Measurements from ENCODE around the gene ADORA1. TPM values are rescaled to one million over a fixed set of nuclear protein-coding genes. Genes with fewer than 3 reads are reported as not detected.

The ADORA1 gene
- total and polyA plus RNA-seq, 2 of the 13 experiments (the other 11 are each of a cell fraction or from before 2014, with no cell fraction given), result 0.11 TPM; not detected in 1

DNA sequence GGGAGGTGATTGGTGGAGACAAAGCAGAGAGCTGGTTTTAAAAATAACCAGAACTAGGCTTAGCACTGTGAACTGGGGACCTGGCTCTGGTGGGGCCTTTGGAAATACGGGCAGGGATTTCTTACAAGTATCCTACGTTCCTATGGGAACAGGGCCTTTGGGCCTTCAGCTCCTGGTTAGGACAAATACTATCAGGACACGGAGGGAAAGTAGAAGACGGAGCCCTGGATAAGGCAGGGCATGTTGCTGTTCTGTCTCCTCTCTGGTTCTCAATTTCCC, 36.4 kb upstream of the ADORA1 start (continued):
- no peak for TF ChIP-seq FUBP1 (CRISPR knock-in tag; IDR thresholded peaks at IDR 0.05; ENCODE audit: borderline replicate concordance)
- no peak for TF ChIP-seq ZFY (CRISPR knock-in tag; IDR thresholded peaks at IDR 0.05)
- no peak for TF ChIP-seq HNF4A (CRISPR knock-in tag; IDR thresholded peaks at IDR 0.05)
- TF ChIP-seq CERS6 (CRISPR knock-in tag; IDR thresholded peaks at IDR 0.05), result no peak
- no peak for TF ChIP-seq HNRNPLL (IDR thresholded peaks at IDR 0.05; ENCODE audit: low read depth, low read length, poor library complexity, severe bottlenecking)
- no peak for TF ChIP-seq ZBTB1 (CRISPR knock-in tag; IDR thresholded peaks at IDR 0.05; ENCODE audit: borderline replicate concordance)
- no peak for TF ChIP-seq ZNF280B (CRISPR knock-in tag; IDR thresholded peaks at IDR 0.05; ENCODE audit: borderline replicate concordance)
- no peak for TF ChIP-seq RFX1 (IDR thresholded peaks at IDR 0.05)
- TF ChIP-seq ZNF263 (CRISPR knock-in tag; IDR thresholded peaks at IDR 0.05), result no peak

- BruUV-seq (replicated peaks), result no TSS peak
- no peak for FAIRE-seq
Observed at GRCh38 chr1:203091761-203092330, 35.7 kb upstream of the ADORA1 start.

More at GRCh38 chr1:203091761-203092330, 35.7 kb upstream of the ADORA1 start:
- ATAC-seq, result no peak
- peaks cover 13% of the 10 kb centered on the region; the same call in 1 of the 2 replicates for H3K9me3 ChIP-seq (ENCODE audit: low read length)
- 30% methylated on average over 6 of the region's 6 CpGs for WGBS (ENCODE audit: low lambda C conversion rate)
- no peak overlapping the region for H2AFZ ChIP-seq (ENCODE audit: low read length)
- peaks cover 3 to 5% of the 10 kb centered on the region in 2 experiments; a peak in 3 of 5 replicates for H3K27me3 ChIP-seq (ENCODE audit: control insufficient read depth in 1 of 2, insufficient read depth in 2 of 2, low read length in 2 of 2)
- H3K27ac ChIP-seq (ENCODE audit: extremely low read length, insufficient read depth, low read length), result no peak overlapping the region
- H3K4me3 ChIP-seq (replicated peaks in 1 of 3; ENCODE audit: insufficient read depth in 1 of 3, low read depth in 2 of 3, low read length in 3 of 3), result no peak overlapping the region
- DNase-seq (ENCODE audit: low spot score), result no peak
- TF ChIP-seq NAIF1 (CRISPR knock-in tag; IDR thresholded peaks at IDR 0.05; ENCODE audit: borderline replicate concordance) (no peak), NFE2 (CRISPR knock-in tag; IDR thresholded peaks at IDR 0.05) (no peak), ATM (IDR thresholded peaks at IDR 0.05; ENCODE audit: borderline replicate concordance) (no peak)
- TF ChIP-seq, protein P1, sequence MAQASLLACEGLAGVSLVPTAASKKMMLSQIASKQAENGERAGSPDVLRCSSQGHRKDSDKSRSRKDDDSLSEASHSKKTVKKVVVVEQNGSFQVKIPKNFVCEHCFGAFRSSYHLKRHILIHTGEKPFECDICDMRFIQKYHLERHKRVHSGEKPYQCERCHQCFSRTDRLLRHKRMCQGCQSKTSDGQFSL (CRISPR knock-in tag; IDR thresholded peaks at IDR 0.05), result no peak
- TF ChIP-seq, protein P2, sequence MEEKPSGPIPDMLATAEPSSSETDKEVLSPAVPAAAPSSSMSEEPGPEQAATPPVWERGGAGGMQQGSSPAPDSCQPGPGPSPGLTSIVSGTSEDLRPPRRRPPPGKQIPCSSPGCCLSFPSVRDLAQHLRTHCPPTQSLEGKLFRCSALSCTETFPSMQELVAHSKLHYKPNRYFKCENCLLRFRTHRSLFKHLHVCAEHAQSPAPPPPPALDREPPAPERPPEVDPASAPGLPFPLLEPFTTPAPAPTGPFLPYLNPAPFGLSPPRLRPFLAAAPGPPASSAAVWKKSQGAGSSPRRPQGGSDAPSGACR (CRISPR knock-in tag; IDR thresholded peaks at IDR 0.05), result no peak
- TF ChIP-seq, protein P3, sequence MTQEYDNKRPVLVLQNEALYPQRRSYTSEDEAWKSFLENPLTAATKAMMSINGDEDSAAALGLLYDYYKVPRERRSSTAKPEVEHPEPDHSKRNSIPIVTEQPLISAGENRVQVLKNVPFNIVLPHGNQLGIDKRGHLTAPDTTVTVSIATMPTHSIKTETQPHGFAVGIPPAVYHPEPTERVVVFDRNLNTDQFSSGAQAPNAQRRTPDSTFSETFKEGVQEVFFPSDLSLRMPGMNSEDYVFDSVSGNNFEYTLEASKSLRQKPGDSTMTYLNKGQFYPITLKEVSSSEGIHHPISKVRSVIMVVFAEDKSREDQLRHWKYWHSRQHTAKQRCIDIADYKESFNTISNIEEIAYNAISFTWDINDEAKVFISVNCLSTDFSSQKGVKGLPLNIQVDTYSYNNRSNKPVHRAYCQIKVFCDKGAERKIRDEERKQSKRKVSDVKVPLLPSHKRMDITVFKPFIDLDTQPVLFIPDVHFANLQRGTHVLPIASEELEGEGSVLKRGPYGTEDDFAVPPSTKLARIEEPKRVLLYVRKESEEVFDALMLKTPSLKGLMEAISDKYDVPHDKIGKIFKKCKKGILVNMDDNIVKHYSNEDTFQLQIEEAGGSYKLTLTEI (CRISPR knock-in tag; conservative IDR thresholded peaks at IDR 0.05), result no peak
- ChIA-PET CTCF (ENCODE audit: low intra/inter-chr PET ratio, low total read pairs) (no interaction called here), POLR2A (no interaction called here)
- in situ Hi-C loops (cut with HindIII; ENCODE audit: extremely low pct_ligation_motif_present, low pct_unique_long_range_greater_than_20kb), result no loop called here
- H3K79me2 ChIP-seq (ENCODE audit: insufficient read depth, low read length), result no peaks in the 10 kb centered on the region
- no peak overlapping the region for H3K9ac ChIP-seq (ENCODE audit: insufficient read depth, low read depth, low read length)
- no peaks in the 10 kb centered on the region for H3K4me1 ChIP-seq (ENCODE audit: insufficient read depth, low read length)
- no peaks in the 10 kb centered on the region for H3K36me3 ChIP-seq (replicated peaks in 1 of 2; ENCODE audit: control insufficient read depth in 1 of 2, insufficient read depth in 2 of 2, low read length in 2 of 2)
- intact Hi-C loops (cut with micrococcal nuclease; ENCODE audit: unreplicated experiment), result no loop called here
- no peak overlapping the region for H3K4me2 ChIP-seq (ENCODE audit: low read depth, low read length)
- no peaks in the 10 kb centered on the region for H4K20me1 ChIP-seq (ENCODE audit: insufficient read depth, low read length)

Data from HepG2 (cell line).